SK-N-SH (cell line): ENCODE results near the gene SMAD4. TPM values are rescaled to one million over a fixed set of nuclear protein-coding genes. Genes with fewer than 3 reads are reported as not detected.

Experiments used
- CTCF ChIA-PET: fragments of 300-600, 350-600 bp; formaldehyde crosslinking; extraction: SDS; loops from one replicate; lab custom pipeline; 2021; lab: Yijun Ruan, JAX
- POLR2A ChIA-PET: fragments of 350-600 bp; sonication (Branson Sonifier 250); formaldehyde crosslinking; extraction: SDS; loops from one replicate; lab custom pipeline; 2020; ENCODE audit warnings: antibody characterized with exemption, inconsistent platforms; lab: Yijun Ruan, JAX
- DNase-seq: peaks from one replicate; pipeline ENCODE4 v3.0.0; 2012
- H2AFZ ChIP-seq: fragments of 200-600 bp; sonication (generic); 2 replicates; pipeline ENCODE4 v1.8.1; 2016; ENCODE audit warnings: antibody characterized with exemption, mild to moderate bottlenecking, low read depth
- H3F3A ChIP-seq: fragments of 200-600 bp; sonication (generic); replicated peaks from 2 replicates; pipeline ENCODE3; 2016; ENCODE audit warnings: antibody characterized with exemption, mild to moderate bottlenecking; ENCODE audit not compliant: insufficient read depth
- H3K27ac ChIP-seq, 2 experiments: fragments of 200-500 bp in 1 of 2; fragments of 200-600 bp in 1 of 2; sonication (Bioruptor generic) in 1 of 2; sonication (generic), shearing (Covaris generic) in 1 of 2; 2 replicates each; pipeline versions ENCODE4 v1.5.1 to v1.6.1; 2014 to 2016; ENCODE audit warnings: low read depth in 2 of 2, inconsistent platforms in 1 of 2, low read length in 1 of 2, mild to moderate bottlenecking in 1 of 2, mixed read lengths in 1 of 2
- H3K27me3 ChIP-seq: fragments of 200-600 bp; sonication (generic), shearing (Covaris generic); 2 replicates; pipeline ENCODE4 v1.6.1; 2016; ENCODE audit warnings: mixed run types; ENCODE audit not compliant: insufficient read depth
- H3K36me3 ChIP-seq, 2 experiments: fragments of 200-500 bp in 1 of 2; fragments of 200-600 bp in 1 of 2; sonication (Bioruptor generic) in 1 of 2; sonication (generic) in 1 of 2; replicated peaks in 1 of 2; 2 replicates each; pipeline versions ENCODE3 to v1.5.1; 2014 to 2016; ENCODE audit warnings: low read length in 1 of 2, mild to moderate bottlenecking in 1 of 2; ENCODE audit not compliant: insufficient read depth in 2 of 2, control insufficient read depth in 1 of 2
- H3K4me1 ChIP-seq, 2 experiments: fragments of 200-500 bp in 1 of 2; fragments of 200-600 bp in 1 of 2; sonication (Bioruptor generic) in 1 of 2; sonication (generic), shearing (Covaris generic) in 1 of 2; 2 replicates each; pipeline versions ENCODE4 v1.5.1 to v1.6.1; 2014 to 2016; ENCODE audit warnings: low read depth in 1 of 2, low read length in 1 of 2, mixed run types in 1 of 2; ENCODE audit not compliant: insufficient read depth in 2 of 2, control insufficient read depth in 1 of 2
- H3K4me2 ChIP-seq: fragments of 200-600 bp; sonication (generic), shearing (Covaris generic); 2 replicates; pipeline ENCODE4 v1.6.1; 2017; ENCODE audit warnings: mixed run types
- H3K4me3 ChIP-seq, 2 experiments: fragments of 200-500 bp in 1 of 2; fragments of 200-600 bp in 1 of 2; sonication (Bioruptor generic) in 1 of 2; sonication (generic), shearing (Covaris generic) in 1 of 2; 2 replicates each; pipeline versions ENCODE4 v1.5.1 to v1.8.1; 2014 to 2016; ENCODE audit warnings: low read depth in 2 of 2, inconsistent platforms in 1 of 2, low read length in 1 of 2, mild to moderate bottlenecking in 1 of 2, mixed read lengths in 1 of 2, moderate library complexity in 1 of 2
- H3K79me2 ChIP-seq: fragments of 200-600 bp; sonication (generic); 2 replicates; pipeline ENCODE4 v1.8.1; 2017; ENCODE audit warnings: mild to moderate bottlenecking; ENCODE audit not compliant: insufficient read depth
- H3K9ac ChIP-seq: fragments of 200-600 bp; sonication (generic); 2 replicates; pipeline ENCODE4 v1.6.1; 2017; ENCODE audit warnings: mixed run types
- H3K9me2 ChIP-seq: fragments of 200-600 bp; sonication (generic); 2 replicates; pipeline ENCODE4 v1.6.1; 2017; ENCODE audit warnings: mixed run types
- H3K9me3 ChIP-seq: fragments of 200-600 bp; sonication (generic); 2 replicates; pipeline ENCODE4 v1.6.1; 2017; ENCODE audit warnings: mixed run types, mild to moderate bottlenecking, moderate library complexity
- H4K20me1 ChIP-seq: fragments of 200-600 bp; sonication (generic); 2 replicates; pipeline ENCODE4 v1.6.1; 2017; ENCODE audit warnings: mild to moderate bottlenecking, mixed run types; ENCODE audit not compliant: insufficient read depth
- CHD2 ChIP-seq: fragments of 150-350 bp; IDR thresholded peaks from 2 replicates; pipeline ENCODE4 v1.6.1; 2018; ENCODE audit warnings: low read length; ENCODE audit not compliant: partially characterized antibody
- CTCF ChIP-seq: fragments of 200-600 bp; sonication (generic); IDR thresholded peaks from 2 replicates; pipeline ENCODE4 v1.6.1; 2017; ENCODE audit warnings: antibody characterized with exemption, mild to moderate bottlenecking, moderate library complexity
- FOSL2 ChIP-seq: IDR thresholded peaks from 2 replicates; pipeline ENCODE4 v1.4.0; 2012; ENCODE audit warnings: low read depth, mild to moderate bottlenecking, moderate library complexity, borderline replicate concordance
- FOXJ3 ChIP-seq: sonication (generic); formaldehyde crosslinking; IDR thresholded peaks from 2 replicates; pipeline ENCODE4 v1.5.1; 2020; ENCODE audit warnings: mild to moderate bottlenecking, missing genetic modification reagents
- MEF2A ChIP-seq: IDR thresholded peaks from 2 replicates; pipeline ENCODE4 v1.4.0; 2012; ENCODE audit warnings: low read depth, borderline replicate concordance
- PBX3 ChIP-seq: IDR thresholded peaks from 2 replicates; pipeline ENCODE4; 2012
- POLR2AphosphoS5 ChIP-seq: IDR thresholded peaks from 2 replicates; pipeline ENCODE4 v1.6.1; 2012; ENCODE audit warnings: low read depth, low read length
- REST ChIP-seq: IDR thresholded peaks from 2 replicates; pipeline ENCODE4 v1.6.1; 2012; ENCODE audit warnings: mild to moderate bottlenecking, low read depth, low read length, moderate library complexity
- RXRA ChIP-seq: IDR thresholded peaks from 2 replicates; pipeline ENCODE4 v1.4.0; 2012; ENCODE audit warnings: low read depth, mild to moderate bottlenecking, borderline replicate concordance
- SIN3A ChIP-seq: IDR thresholded peaks from 2 replicates; pipeline ENCODE4 v1.6.1; 2012; ENCODE audit warnings: low read depth, mild to moderate bottlenecking, low read length, moderate library complexity, borderline replicate concordance
- SMC3 ChIP-seq: IDR thresholded peaks from 2 replicates; pipeline ENCODE4 v1.6.1; 2012; ENCODE audit warnings: low read depth, low read length, improper control_type of control experiment
- TAF1 ChIP-seq: IDR thresholded peaks from 2 replicates; pipeline ENCODE4 v1.6.1; 2012; ENCODE audit warnings: low read depth, mild to moderate bottlenecking, low read length, moderate library complexity, borderline replicate concordance
- TCF12 ChIP-seq: IDR thresholded peaks from 2 replicates; pipeline ENCODE4 v1.4.0; 2012
- TEAD4 ChIP-seq: IDR thresholded peaks from 2 replicates; pipeline ENCODE4 v1.4.0; 2012; ENCODE audit warnings: mild to moderate bottlenecking, borderline replicate concordance; ENCODE audit not compliant: insufficient read depth
- YY1 ChIP-seq: IDR thresholded peaks from 2 replicates; pipeline ENCODE4 v1.4.0; 2012; ENCODE audit warnings: low read depth, mild to moderate bottlenecking
- WGBS: methylation state at CpG from one replicate; pipeline ENCODE4 v1.1.6; 2017; ENCODE audit warnings: low lambda C conversion rate; 5-methylcytosine and 5-hydroxymethylcytosine counted together
- polyA plus RNA-seq, 3 experiments: library from polyadenylated mRNA; depleted of rRNA; stranded (reverse); fragments of >200 nt; gene quantifications; 2 replicates each; pipeline ENCODE4 v1.2.3, GENCODE V29; 2012

SMAD4 gene
- polyA plus RNA-seq, 1 of the 3 experiments (the other 2 are of a cell fraction) = 43.3 TPM

- no peak for DNase-seq
- H2AFZ ChIP-seq = no peak overlapping the region
- no peak overlapping the region for H3K27ac ChIP-seq
- H3F3A ChIP-seq = no peaks in the 10 kb centered on the region
- H4K20me1 ChIP-seq = peaks cover 7% of the 10 kb centered on the region; the same call in 1 of the 2 replicates
- peaks cover 49% of the 10 kb centered on the region for H3K79me2 ChIP-seq
- H3K36me3 ChIP-seq = peaks cover 63 to 66% of the 10 kb centered on the region in 2 experiments
- 94% methylated on average over 5 of the region's 5 CpGs for WGBS
- peaks cover 0 to 7% of the 10 kb centered on the region in 2 experiments; a peak in 1 of 4 replicates for H3K4me1 ChIP-seq
- H3K9me2 ChIP-seq = no peaks in the 10 kb centered on the region
- TF ChIP-seq CHD2 = no peak
- no peak for TF ChIP-seq TCF12
- no peak for TF ChIP-seq PBX3
- no peak for TF ChIP-seq TEAD4
- no peak for TF ChIP-seq YY1
- no peak for TF ChIP-seq TAF1
- no peak for TF ChIP-seq POLR2AphosphoS5
- TF ChIP-seq RXRA = no peak
- no peak for TF ChIP-seq FOSL2
- no peak for TF ChIP-seq SMC3
- no peak for TF ChIP-seq SIN3A
- no peak for TF ChIP-seq MEF2A
- no peak for TF ChIP-seq CTCF
- no peak for TF ChIP-seq FOXJ3 (CRISPR knock-in tag)
- TF ChIP-seq REST = no peak
- no peaks in the 10 kb centered on the region for H3K9me3 ChIP-seq
- ChIA-PET POLR2A (no interaction called here), CTCF (interaction anchor here (1.2 kb wide), 1 partner anchor 27 kb away, joined by 3 read pairs; no protein-coding TSS in a partner anchor)
- no peak overlapping the region for H3K4me2 ChIP-seq
- H3K9ac ChIP-seq = no peak overlapping the region
- no peaks in the 10 kb centered on the region for H3K27me3 ChIP-seq
- no peak overlapping the region for H3K4me3 ChIP-seq
Measured at GRCh38 chr18:51078026-51078425, 48.0 kb downstream of the SMAD4 start.
